GM18498 (cell line): Measurements from ENCODE around the gene AGK.

Source experiments
- ATAC-seq: cut with Tn5 transposase; IDR thresholded peaks from one replicate; pipeline ENCODE4 v1.9.1; 2021; ENCODE audit warnings: mild to moderate bottlenecking, moderate library complexity; ENCODE audit not compliant: unreplicated experiment

AGK gene

GRCh38 chr7:141584935-141585334 is 33.7 kb downstream of the AGK start:
- no peak for ATAC-seq

DNA sequence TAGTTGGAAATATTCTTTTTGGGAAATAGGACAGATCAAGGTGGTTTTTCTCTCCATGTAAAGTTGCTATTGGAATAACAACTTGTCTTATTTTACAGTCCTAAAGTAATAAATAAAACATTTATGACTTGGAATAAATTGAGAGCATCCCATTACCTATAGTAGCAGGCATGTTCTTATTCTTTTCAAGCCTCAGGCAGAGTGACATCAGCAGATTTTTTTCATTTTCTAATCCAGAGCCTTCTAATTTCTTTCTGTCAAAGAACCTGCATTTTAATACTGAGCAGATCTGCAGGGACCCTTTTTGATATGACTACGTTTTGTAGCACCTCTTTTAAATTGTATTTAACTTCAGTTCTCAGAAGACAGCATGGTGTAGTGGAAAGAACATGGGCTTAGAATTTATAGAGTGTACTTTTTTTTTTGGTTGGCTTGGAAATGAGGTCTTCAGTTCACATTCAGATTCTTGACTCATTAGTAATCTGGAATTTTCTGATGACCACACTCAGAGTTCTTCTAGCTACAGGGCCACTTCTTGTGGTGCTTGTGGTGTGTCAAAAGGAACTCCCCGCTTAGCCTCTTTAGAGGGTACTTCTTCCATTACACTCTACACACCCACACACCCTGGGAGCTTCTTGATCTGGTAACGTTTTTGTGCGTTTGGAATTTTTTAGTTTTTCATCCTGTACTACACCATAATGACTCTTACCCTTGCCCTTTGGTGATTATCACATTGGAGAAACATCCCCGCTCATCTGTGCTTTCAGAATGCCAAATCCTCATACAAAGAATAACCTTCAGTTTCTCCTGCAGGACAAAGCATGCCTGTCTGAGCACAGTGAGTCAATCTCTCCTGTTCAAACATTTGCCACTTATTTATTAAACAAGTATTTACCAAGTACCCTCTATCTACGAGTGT is 34.6 kb downstream of the AGK start:
- ATAC-seq: peak; percentile 79

GRCh38 chr7:141586878-141587277 is 35.7 kb downstream of the AGK start:
- ATAC-seq: no peak

DNA sequence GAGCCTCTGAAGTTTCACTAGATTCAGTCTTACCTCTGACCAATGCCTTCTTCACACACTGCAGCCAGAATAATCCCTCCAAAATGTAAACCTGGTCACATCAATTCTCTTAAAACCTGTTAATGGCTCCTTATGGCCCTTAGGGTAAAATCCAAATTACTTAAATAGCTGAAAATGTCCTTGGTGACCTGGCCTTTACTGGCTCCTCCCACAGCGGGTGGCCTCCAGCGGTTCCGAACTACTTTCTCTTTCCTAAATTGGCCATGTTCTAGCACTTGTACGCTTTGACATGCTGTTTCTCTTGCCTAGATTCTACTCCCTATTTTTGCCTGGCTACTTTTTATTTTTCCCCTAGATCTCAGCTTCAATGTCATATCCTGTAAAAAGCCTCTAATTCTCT is 36.1 kb downstream of the AGK start:
- ATAC-seq: no peak

- ATAC-seq: no peak
Measured at GRCh38 chr7:141588912-141589311, 37.7 kb downstream of the AGK start.

- ATAC-seq: no peak
Measured at GRCh38 chr7:141590071-141590470, 38.9 kb downstream of the AGK start.

DNA sequence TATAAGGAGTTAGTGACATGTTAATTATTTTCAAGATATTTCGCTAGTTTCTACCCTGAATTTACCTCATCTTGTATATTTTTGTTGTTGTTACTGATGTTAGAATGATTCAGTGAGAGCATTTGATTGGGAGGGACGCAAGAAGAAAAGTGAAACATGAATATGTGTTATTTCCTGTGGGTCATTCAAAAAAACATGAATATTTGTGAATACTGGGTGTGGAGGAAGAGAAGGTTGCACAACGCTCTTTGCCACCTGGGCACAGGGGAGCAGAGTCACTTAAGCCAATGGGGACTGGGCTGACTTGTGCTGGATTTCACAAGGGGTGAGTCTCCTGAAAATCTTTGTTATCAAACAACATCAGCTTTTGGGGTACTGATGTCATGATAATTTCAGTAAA is 39.5 kb downstream of the AGK start:
- ATAC-seq: no peak

DNA sequence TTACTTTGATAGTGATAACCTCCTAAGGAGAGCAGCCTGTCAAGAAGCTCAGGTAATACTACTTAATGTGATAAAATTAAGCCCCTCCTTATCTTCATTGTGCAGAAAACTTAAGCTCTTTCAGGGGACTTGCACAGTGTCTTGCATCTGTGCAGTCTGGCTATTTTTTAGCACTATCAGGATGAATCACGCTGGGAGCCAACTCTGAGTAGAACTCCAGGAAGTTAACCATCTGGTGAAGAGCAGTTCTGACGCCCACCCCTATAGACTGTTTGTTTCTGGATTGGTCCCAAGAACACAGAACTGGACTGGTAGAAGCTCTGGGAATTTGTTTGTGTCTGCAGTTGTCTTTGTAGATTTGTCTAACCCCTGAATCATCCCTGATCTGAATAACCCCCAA is 41.9 kb downstream of the AGK start:
- no peak for ATAC-seq

- no peak for ATAC-seq
Measured at GRCh38 chr7:141597966-141598365, 46.8 kb downstream of the AGK start.

- no peak for ATAC-seq
Measured at GRCh38 chr7:141598408-141598807, 47.2 kb downstream of the AGK start.

DNA sequence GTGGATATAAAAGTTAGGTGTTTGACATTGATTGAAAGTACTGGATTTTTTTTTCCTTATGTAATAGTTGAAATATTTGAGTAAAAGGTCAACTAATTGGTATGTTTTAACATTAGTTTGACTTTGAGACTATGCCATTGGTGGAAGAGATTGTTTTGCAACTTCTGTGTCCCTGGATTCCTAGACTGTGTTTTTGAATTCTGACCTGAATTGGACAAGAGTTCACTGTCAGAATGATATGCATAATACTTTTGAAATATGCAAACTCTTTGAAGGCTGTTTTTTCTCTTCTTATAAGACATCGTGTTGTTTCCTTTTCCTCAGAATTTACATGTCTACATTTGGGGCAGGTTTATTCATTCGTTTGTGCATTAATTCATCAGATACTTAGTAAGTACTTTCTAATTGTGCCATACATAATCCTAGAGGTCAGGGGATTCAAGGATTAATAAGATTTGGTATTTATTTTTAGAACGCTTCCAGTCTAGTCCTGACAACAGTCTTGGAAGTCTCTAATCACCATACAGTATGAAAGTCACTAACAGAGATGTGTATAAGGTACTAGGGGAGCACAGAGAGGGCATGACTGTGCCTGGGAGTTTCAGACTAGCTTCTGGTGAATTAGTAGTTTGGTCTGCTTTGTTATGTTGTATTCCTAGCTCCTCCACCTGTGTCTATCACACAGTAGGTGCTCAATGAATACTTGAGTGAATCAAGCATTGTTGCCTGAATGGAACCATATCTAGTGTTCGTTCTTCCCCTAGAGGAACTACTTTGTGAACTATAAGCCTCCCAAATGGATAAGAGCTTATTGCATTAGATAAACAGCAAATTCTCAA is 49.2 kb downstream of the AGK start:
- ATAC-seq: no peak

DNA sequence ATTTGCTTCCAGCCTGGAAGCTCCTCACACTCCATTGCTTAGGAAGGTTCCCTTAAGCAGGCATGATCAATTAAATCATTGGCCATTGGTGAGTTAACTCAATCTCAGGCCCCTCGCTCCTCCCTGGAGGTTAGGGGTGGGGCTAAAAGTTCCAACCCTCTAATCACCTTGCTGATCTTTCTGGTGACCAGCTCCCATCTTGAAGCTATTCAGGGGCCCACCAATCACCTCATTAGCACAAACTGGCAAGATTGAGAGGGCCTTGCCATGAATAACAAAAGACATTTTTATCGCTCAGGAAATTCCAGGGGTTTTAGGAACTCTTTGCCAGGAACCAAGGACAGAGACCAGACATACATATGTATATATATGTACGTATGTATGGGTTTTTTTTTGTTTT is 58.4 kb downstream of the AGK start:
- ATAC-seq: no peak

GRCh38 chr7:141610671-141611070 is 59.5 kb downstream of the AGK start:
- no peak for ATAC-seq

- no peak for ATAC-seq
Measured at GRCh38 chr7:141612861-141613260, 61.7 kb downstream of the AGK start.

GRCh38 chr7:141617280-141617679 is 66.1 kb downstream of the AGK start:
- ATAC-seq: no peak

DNA sequence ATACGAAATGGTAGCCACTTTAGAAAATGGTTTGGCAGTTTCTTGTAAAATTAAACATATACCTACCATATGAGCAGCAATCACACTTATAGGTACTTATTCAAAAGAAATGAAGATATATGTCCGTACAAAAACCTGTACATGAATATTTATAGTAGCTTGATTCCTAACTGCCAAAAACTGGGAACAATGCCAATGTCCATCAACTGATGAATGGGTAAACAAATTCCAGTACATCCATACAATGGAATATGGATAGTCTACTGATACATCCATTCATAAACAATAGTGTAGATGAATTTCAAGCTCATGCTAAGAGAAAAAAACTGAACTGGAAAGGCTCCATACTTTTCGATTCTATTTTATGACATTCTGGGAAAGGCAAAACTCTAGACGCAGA is 68.5 kb downstream of the AGK start:
- ATAC-seq: no peak

DNA sequence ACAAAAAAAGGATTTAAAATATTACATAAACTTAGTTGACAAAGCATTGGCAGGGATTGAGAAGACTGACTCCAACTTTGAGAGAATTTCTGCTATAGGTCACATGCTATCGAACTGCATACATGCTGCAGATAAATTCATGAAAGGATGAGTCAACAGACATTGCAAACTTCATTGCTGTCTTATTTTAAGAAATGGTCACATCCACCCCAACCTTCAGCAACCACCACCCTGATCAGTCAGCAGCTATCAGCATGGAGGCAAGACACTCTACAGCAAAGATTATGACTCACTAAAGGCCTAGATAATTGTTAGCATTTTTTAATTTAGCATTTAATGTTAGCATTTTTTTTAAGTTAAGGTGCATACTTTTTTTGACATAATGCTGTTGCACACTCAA is 73.6 kb downstream of the AGK start:
- no peak for ATAC-seq

GRCh38 chr7:141630621-141631020 is 79.4 kb downstream of the AGK start:
- ATAC-seq: no peak

- no peak for ATAC-seq
Measured at GRCh38 chr7:141631525-141631924, 80.3 kb downstream of the AGK start.

GRCh38 chr7:141634065-141634464 is 82.9 kb downstream of the AGK start:
- ATAC-seq: no peak

- no peak for ATAC-seq
Measured at GRCh38 chr7:141636053-141636452, 84.8 kb downstream of the AGK start.

DNA sequence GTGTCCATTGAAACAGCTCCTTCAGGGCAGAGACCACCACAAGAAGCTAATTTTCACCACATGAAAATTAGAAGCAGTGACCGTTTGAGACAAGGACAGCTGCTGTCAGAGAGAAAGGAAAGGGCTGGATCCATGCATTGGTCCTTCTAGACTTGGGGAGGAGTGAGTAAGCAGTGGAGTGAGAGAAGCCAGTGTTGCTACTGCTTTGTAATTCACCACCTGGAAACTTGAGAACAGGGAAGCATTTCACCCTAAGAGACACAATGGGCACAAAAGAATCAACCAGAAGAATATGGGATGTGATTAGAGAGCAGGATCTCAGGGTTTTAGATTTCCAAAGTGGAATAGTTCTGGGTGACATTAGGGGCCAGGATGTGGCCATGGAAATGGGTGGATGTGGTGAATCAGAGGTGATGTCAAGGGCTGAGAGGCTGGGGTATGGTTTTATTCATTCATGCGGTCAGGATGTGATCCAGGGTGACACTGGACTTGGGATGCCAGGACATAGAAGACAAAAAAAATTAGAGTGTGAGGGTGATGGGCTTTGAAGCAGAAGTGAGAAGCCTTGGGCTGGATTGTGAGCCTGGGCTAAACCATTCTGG is 89.1 kb downstream of the AGK start:
- ATAC-seq: no peak
